Measurements from ENCODE around the gene PLCG2. TPM values are rescaled to one million over a fixed set of nuclear protein-coding genes. Genes with fewer than 3 reads are reported as not detected.

The PLCG2 gene
- total RNA-seq, 1 donor from 2014 or later, result 1.7 TPM

GRCh38 chr16:81779536-81780320 lies 637 bp downstream of the PLCG2 start:
- DNase-seq (ENCODE audit: low read depth, low spot score), result peak; percentile 13
- peak overlapping the region; percentile 83 for H3K4me3 Mint-ChIP-seq
- H3K4me1 Mint-ChIP-seq, result peaks cover 12% of the 10 kb centered on the region
- TF ChIP-seq, protein P1, sequence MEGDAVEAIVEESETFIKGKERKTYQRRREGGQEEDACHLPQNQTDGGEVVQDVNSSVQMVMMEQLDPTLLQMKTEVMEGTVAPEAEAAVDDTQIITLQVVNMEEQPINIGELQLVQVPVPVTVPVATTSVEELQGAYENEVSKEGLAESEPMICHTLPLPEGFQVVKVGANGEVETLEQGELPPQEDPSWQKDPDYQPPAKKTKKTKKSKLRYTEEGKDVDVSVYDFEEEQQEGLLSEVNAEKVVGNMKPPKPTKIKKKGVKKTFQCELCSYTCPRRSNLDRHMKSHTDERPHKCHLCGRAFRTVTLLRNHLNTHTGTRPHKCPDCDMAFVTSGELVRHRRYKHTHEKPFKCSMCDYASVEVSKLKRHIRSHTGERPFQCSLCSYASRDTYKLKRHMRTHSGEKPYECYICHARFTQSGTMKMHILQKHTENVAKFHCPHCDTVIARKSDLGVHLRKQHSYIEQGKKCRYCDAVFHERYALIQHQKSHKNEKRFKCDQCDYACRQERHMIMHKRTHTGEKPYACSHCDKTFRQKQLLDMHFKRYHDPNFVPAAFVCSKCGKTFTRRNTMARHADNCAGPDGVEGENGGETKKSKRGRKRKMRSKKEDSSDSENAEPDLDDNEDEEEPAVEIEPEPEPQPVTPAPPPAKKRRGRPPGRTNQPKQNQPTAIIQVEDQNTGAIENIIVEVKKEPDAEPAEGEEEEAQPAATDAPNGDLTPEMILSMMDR (conservative IDR thresholded peaks at IDR 0.05), result no peak
- H3K27me3 Mint-ChIP-seq (ENCODE audit: low read depth), result peaks cover 75% of the 10 kb centered on the region
- no peak overlapping the region for H3K27ac Mint-ChIP-seq (ENCODE audit: unreplicated experiment)
- H3K36me3 Mint-ChIP-seq (ENCODE audit: low read depth), result no peaks in the 10 kb centered on the region
- H3K9me3 Mint-ChIP-seq, result no peaks in the 10 kb centered on the region

DNA sequence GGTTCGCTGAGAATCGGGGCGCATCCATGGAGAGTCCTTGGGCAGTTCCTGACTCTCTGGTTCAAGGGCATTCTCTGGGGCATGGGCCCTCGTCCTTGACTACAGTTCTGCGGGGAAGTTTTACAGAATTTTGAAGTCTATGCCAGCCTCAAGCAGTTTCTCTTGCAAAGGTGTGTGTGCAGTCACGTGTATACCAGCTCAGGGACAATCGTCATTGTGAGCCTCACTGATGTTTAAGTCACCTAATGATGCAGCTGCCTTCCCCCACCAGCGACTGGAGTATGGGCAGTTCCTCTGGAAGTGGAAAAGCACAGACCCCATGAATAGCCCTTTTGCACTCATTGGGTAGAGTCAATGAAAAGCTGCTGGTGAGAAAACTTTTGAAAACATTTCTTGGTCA lies 1.3 kb downstream of the PLCG2 start:
- peaks cover 82% of the 10 kb centered on the region for H3K27me3 Mint-ChIP-seq (ENCODE audit: low read depth)
- TF ChIP-seq, protein P1 (conservative IDR thresholded peaks at IDR 0.05), result no peak
- no peak for DNase-seq (ENCODE audit: low read depth, low spot score)
- H3K27ac Mint-ChIP-seq (ENCODE audit: unreplicated experiment), result no peak overlapping the region
- H3K9me3 Mint-ChIP-seq, result no peaks in the 10 kb centered on the region
- H3K4me3 Mint-ChIP-seq, result peak overlapping the region; percentile 83
- H3K4me1 Mint-ChIP-seq, result peaks cover 13% of the 10 kb centered on the region
- no peaks in the 10 kb centered on the region for H3K36me3 Mint-ChIP-seq (ENCODE audit: low read depth)

- TF ChIP-seq, protein P1 (conservative IDR thresholded peaks at IDR 0.05), result no peak
- Mint-ChIP-seq H3K9me3 (no peaks in the 10 kb centered on the region), H3K36me3 (ENCODE audit: low read depth) (no peaks in the 10 kb centered on the region), H3K27ac (ENCODE audit: unreplicated experiment) (no peak overlapping the region), H3K27me3 (ENCODE audit: low read depth) (peaks cover 81% of the 10 kb centered on the region), H3K4me3 (no peak overlapping the region), H3K4me1 (peaks cover 18% of the 10 kb centered on the region)
- DNase-seq (ENCODE audit: low read depth, low spot score), result no peak
These were observed 3.1 kb downstream of the PLCG2 start for GRCh38 chr16:81782236-81782635.

DNA sequence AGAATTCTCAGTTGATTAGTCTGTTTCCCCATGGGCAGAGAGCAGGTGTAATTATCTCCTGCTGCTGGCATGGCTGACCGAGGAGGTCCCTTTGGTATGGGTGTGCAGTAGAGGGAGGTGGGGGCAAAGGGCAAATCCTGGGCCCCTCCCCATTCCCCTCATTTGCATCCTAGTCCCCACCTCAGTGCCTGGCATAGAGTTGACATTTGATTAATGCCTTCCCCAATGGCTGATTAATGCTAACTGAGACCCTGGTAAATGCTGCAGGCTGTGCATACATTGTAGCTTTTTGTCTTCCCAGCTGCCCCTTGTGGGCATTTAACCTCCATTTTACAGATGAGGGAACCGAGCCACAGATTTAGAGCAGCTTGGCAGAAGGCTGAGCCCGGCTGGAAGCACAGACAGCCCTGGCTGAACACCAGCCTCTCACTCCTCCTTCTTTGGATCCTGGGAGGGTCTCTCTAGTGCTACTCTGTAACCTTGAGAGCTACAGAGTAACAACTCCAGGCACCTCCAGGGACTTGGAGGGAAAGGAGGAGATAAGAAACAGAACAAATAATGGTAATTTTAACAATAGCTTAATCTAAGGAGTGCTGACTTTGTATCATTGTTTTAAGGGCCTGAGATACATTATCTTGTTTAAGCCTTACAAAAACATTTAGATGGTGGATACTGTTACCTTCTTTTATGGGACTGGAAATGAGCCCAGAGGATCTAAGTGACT lies 5.1 kb downstream of the PLCG2 start:
- Mint-ChIP-seq H3K9me3 (no peaks in the 10 kb centered on the region), H3K27ac (ENCODE audit: unreplicated experiment) (no peak overlapping the region), H3K4me3 (no peak overlapping the region), H3K36me3 (ENCODE audit: low read depth) (no peaks in the 10 kb centered on the region), H3K4me1 (peaks cover 14% of the 10 kb centered on the region), H3K27me3 (ENCODE audit: low read depth) (peaks cover 65% of the 10 kb centered on the region)
- DNase-seq (ENCODE audit: low read depth, low spot score), result no peak
- TF ChIP-seq, protein P1 (conservative IDR thresholded peaks at IDR 0.05), result no peak

GRCh38 chr16:81785138-81785924 lies 6.2 kb downstream of the PLCG2 start:
- Mint-ChIP-seq H3K36me3 (ENCODE audit: low read depth) (no peaks in the 10 kb centered on the region), H3K27me3 (ENCODE audit: low read depth) (peaks cover 61% of the 10 kb centered on the region), H3K4me3 (no peak overlapping the region), H3K4me1 (peaks cover 7% of the 10 kb centered on the region), H3K27ac (ENCODE audit: unreplicated experiment) (no peak overlapping the region), H3K9me3 (no peaks in the 10 kb centered on the region)
- DNase-seq (ENCODE audit: low read depth, low spot score), result no peak
- TF ChIP-seq, protein P1 (conservative IDR thresholded peaks at IDR 0.05), result no peak

Measured in neural crest cell (in vitro differentiated cells).